Stimulated activated CD8-positive, alpha-beta memory T cell treated with anti-CD3 and anti-CD28 coated beads, Interleukin-7, amount 100 ng/mL, for 4 hours (primary cell): ENCODE measurements around the gene MDK.

ENCODE experiments used
- DNase-seq, 2 donors: peaks; one replicate each; pipeline ENCODE4 v3.0.0-alpha.2; 2020; ENCODE audit warnings: low read depth in 2 of 2

Gene MDK

GRCh38 chr11:46347637-46348311 is 33.7 kb upstream of the MDK start:
- DNase-seq = no peak

GRCh38 chr11:46348566-46349401 is 32.7 kb upstream of the MDK start:
- peak in 1 of 2 donors; percentile 60 for DNase-seq

GRCh38 chr11:46350695-46351094 is 30.8 kb upstream of the MDK start:
- no peak for DNase-seq

GRCh38 chr11:46351148-46351547 is 30.3 kb upstream of the MDK start:
- no peak for DNase-seq

- DNase-seq = no peak
These were observed 29.9 kb upstream of the MDK start for GRCh38 chr11:46351606-46352005.

- DNase-seq = peak in 1 of 2 donors; percentile 65
These were observed 29.2 kb upstream of the MDK start for GRCh38 chr11:46352063-46352841.

- peak; percentile 55 to 74 for DNase-seq
These were observed 27.8 kb upstream of the MDK start for GRCh38 chr11:46353698-46354097.

- DNase-seq = no peak
These were observed 24.5 kb upstream of the MDK start for GRCh38 chr11:46356924-46357482.

GRCh38 chr11:46357483-46357936 is 24.0 kb upstream of the MDK start:
- DNase-seq = no peak

GRCh38 chr11:46359953-46360352 is 21.5 kb upstream of the MDK start:
- no peak for DNase-seq

- DNase-seq = no peak
These were observed 20.6 kb upstream of the MDK start for GRCh38 chr11:46360878-46361277.

- DNase-seq = peak; percentile 25 to 53
These were observed 19.9 kb upstream of the MDK start for GRCh38 chr11:46361283-46362155.

GRCh38 chr11:46362156-46363030 is 19.1 kb upstream of the MDK start:
- no peak for DNase-seq

- DNase-seq = no peak
These were observed 18.4 kb upstream of the MDK start for GRCh38 chr11:46363031-46363407.

GRCh38 chr11:46363455-46364005 is 17.9 kb upstream of the MDK start:
- DNase-seq = no peak

- no peak for DNase-seq
These were observed 17.4 kb upstream of the MDK start for GRCh38 chr11:46364056-46364455.

GRCh38 chr11:46364791-46365190 is 16.7 kb upstream of the MDK start:
- DNase-seq = no peak

- no peak for DNase-seq
These were observed 15.2 kb upstream of the MDK start for GRCh38 chr11:46366260-46366659.

- no peak for DNase-seq
These were observed 14.8 kb upstream of the MDK start for GRCh38 chr11:46366661-46367161.
